ENCODE results near the gene ZSWIM1.
"Not testable (repeated sequence)": the region's sequence is repeated elsewhere in the genome, so short reads cannot be mapped to it uniquely, and the experiment has no call there.

Gene ZSWIM1

DNA sequence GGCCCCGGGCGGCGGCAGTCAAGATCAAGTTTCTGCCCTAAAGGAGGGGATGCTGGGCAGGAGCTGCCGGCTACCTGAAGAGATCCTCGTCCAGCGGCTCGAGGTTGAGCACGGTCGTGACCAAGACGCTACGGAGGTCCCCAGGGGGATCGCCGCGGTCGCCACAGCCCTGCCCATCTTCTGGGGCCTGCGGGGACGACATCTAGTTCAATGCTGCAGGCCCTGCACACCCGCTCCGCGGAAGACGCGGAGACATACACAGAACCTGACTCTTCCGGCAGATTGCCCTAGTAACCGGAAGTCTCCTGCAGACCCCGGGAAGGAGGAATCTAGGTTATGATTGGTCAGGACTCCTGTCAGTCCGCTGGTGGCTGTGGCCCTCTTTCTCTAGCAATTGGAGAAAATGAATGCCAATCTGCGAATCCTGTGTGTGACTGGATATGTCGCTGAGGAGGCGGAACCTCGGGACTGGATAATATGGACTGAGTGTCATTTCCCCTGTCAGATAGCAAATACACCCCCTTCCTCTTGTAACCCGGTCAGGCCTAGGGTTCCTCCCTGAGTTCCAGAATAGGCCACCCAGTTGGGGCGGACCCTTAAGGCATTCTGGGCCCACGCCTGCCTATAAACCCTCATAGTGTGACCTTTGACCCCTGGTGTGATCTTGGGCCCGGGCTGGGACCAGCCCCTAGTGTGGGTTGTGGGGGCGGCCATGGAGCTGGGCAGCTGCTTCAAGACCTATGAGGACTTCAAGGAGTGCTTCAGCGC is 23.7 kb upstream of the ZSWIM1 start, which contains the start of the genes ACOT8 and ZSWIM3:
Gene ACOT8, minus strand, starts transcription at position 279 of the 768 bp plus-strand sequence. Its CDS starts 77 bp downstream, at position 202.
Gene ZSWIM3, plus strand, starts transcription at position 501 of the 768 bp plus-strand sequence. Its CDS starts 212 bp downstream, at position 713.
- DNase-seq (ENCODE audit: low read depth) = peak; percentile 93

DNA sequence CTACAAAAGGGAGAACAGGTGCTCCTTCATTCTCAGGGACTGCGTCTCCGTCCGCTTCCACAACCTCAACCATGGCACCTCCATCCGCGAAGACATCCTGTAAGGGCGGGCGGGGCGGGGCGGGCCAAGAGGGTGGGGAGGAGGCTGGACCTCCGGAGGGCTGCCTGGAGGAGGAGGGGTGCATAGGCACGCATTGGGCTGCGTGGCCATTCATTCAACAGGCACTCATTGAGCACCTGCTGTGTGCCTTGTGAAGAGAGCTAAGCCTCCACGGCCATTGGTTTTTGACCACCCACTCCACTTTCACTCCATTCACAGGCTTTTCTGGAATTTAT is 23.2 kb upstream of the ZSWIM1 start:
- no peak for DNase-seq (ENCODE audit: low read depth)

DNA sequence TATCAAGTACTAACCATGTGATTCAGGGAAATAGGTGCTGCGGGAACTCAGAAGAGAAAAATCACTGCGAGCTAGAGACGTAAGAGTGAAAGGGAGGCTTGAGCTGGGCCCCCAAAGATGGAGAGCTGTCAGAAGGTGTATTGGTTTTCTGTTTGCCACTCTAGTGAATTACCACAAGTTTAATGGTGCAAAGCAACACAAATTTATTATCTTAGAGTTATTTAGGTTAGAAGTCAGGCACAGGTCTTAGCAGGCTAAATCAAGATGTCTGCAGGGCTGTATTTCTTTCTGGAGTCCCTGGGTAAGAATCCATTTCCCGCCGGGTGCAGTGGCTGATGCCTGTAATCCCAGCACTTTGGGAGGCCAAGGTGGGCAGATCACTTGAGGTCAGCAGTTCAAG is 21.1 kb upstream of the ZSWIM1 start:
- DNase-seq (ENCODE audit: low read depth) = no peak

DNA sequence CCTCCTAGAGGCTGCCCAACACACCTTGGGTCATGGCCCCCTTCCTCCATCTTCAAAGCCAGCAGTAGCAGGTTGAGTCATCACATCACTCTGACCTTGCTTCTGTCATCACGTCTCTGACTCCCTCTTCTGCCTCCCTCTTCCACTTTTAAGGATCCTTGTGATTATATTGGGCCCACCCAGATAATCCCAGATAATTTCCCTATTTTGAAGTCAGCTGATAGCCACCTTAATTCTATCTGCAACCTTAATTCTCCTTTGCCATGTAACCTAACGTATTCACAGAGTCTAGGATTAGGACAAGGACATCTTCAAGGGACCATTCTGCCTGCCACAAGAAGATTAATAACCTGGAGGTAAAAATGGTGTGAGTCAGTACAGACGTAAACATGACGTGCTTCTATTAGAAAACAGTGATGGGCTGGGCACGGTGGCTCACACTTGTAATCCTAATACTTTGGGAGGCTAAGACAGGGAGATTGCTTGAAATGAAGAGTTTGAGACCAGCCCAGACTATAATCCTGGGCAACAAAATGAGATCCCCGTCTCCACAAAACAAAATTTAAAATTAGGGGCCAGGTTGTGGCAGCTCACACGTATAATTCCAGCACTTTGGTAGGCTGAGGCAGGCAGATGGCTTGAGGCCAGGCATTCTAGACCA is 20.3 kb upstream of the ZSWIM1 start:
- DNase-seq (ENCODE audit: low read depth) = no peak

DNA sequence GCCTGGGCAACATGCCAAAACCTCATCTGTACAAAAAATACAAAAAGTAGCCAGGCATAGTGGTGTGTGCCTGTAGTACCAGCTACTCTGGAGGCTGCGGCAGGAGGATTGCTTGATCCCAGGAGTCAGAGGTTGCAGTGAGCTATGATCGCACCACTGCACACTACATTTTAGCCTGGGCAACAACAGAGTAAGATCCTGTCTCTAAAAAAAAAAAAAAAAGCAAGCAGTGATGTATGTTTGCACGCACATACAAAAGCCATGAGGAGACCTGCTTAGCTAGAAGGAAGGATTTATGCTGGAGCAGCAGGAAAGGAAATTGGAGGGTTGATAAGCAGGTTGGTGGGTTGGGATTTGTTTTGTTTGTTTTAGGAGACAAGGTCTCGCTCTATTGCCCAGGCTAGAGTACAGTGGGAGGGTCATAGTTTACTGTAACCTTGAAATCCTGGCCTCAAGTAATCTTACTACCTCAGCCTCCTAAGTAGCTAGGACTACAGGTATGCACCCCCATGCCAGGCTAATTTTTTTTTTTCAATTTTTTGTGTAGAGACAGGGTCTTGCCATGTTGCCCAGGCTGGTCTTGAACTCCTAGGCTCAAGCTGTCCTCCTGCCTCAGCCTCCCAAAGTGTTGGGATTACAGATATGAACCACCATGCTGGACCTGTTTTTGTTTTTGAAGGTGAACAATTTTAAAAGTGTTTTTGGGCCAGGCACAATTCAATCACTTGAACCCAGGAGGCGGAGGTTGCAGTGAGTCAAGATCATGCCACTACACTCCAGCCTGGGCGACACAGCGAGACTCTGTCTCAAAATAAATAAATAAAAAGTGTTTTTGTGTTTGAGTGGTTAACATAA is 19.6 kb upstream of the ZSWIM1 start:
- no peak for DNase-seq (ENCODE audit: low read depth)

DNA sequence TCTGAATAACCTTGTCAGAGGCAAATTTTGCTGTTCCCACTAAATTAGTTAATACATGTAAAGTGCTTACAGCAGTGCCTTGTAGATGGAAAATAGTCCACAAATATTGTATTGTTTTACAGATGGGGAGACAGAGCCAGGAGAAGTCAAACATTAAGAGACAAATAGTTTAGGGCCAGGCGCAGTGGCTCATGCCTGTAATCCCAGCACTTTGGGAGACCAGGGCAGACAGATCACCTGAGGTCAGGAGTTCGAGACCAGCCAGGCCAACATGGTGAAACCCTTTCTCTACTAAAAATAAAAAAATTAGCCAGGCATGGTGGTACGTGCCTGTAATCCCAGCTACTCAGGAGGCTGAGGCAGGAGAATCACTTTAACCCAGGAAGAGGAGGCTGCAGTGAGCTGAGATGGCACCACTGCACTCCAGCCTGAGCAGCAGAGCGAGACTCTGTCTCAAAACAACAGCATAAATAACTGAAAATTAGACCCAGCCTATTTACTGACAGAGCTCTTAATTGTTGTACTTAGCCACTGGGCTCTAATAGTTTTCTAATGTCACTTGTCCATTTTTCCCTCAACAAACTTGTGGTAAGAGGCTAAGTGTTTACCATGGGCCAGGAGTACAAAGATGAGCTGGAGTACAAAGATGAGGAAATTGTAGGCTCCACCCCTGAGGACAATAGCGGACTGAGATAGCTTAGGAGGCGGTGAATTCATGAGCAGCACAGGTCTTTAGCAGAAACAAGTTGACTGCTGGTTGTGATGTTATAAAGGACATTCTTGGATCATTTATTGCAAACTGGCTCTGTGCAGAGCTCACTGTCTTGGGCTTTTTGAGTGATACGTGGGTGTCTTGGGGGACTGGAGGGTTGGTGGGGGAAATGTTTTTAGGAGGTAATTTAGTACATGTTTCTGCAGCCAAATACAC is 17.2 kb upstream of the ZSWIM1 start:
- no peak for DNase-seq (ENCODE audit: low read depth)

DNA sequence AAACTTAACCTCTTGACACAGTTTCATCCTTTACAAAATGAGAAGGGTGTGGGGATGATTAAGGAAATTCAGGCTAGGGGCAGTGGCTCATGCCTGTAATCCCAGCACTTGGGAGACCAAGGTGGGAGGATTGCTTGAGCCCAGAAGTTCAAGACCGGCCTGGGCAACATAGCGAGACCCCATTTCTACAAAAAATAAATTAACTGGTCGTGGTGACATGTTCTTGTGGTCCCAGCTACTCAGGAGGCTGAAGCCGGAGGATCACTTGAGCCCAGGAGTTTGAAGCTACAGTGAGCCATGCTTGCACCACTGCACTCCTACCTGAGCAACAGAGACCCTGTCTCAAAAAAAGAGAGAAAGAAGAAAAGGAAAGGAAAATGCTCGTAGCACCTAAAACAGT is 14.6 kb upstream of the ZSWIM1 start:
- DNase-seq (ENCODE audit: low read depth) = no peak

DNA sequence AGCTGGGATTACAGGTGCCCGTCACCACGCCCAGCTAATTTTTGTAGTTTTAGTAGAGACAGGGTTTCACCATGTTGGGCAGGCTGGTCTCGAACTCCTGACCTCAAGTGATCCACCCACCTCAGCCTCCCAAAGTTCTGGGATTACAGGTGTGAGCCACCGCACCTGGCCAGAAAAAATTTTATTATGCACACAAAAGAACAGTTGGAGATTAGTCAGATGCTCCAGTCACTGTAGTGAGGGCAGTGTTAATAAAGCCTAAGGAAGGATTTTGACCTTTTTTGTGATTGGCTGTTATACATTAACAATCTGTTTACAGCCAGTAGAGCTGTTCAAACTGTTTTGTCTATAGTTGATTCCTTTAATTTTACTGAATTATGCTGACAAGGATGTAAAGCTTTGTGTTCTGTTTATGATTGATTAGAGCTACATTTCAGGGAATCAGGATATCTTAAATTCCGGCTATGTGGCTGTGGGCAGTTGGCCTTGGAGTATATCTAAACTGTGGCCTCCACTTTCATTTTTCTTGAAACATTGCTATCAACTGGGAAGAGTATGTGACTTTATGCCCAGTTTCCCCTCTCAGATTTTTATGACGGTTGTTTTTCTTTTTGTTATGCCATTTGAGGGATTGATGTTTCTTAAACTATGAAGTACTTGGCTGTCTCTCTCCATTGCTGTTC is 13.8 kb upstream of the ZSWIM1 start:
- no peak for DNase-seq (ENCODE audit: low read depth)

DNA sequence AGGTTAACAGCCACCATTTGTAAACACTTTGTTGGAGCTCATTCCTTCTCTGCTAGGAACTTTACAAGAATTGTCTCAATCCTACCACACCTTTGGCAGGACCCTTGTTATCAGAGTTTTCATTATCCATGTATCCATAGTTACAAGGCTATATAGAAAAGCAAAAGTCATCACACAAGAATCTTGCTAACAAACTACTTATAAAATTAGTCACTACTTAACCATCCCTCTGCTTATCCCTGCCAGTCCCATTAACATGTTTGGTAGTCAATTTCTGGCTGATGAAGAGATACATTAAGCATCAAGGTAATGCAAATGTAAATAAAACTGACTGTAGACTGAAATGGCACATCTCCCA is 13.2 kb upstream of the ZSWIM1 start:
- DNase-seq (ENCODE audit: low read depth) = no peak

DNA sequence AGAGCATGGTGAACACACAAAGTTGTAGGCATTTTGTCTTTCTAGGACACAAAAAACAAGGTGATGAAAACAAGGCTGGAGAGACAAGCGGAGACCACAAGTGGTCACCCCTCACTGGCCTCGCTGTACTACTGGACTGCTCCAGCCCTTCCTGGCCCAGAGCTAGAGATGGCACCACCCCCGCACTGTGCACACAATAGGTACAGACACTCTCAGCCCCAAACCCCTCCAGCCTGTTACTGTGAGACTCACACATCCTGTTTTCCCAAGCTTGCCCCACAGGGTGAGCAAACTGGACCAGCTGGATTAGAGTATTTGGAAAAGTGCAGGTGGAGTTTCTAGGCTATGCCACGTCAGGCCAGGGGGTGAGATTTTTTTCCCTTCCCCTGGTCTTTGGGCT is 8.4 kb upstream of the ZSWIM1 start:
- no peak for DNase-seq (ENCODE audit: low read depth)

DNA sequence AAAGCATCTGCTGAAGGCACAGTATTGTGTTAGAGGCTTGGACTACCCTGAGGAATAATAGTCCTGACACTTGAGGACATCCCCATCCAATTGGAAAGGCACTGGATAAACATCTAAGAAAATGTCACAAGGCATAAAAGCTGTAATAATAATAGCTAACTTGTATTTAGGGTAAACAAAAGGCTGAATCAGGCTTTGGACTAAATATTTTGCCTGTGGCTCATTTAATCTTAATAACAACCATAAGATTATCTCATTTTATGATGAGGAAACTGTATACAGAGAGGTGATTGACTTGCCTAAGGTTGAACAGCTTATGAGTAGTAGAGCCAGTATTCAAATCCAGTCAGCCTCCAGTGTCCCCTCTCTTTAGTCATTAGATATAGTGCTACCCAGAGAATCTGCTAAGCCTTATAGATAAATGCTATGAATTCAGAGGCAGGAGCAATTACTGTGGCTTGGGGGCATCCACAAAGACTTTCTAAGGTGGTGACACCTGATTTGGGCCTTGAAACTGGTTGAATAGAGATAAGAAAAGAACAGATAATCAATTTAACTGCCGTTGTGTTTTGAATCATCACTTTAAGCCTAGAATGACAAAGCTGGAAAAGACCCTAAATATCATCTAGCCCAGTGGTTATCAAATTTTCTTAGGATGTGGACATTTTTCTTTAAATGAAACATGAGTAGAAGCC is 7.5 kb upstream of the ZSWIM1 start:
- no peak for DNase-seq (ENCODE audit: low read depth)

DNA sequence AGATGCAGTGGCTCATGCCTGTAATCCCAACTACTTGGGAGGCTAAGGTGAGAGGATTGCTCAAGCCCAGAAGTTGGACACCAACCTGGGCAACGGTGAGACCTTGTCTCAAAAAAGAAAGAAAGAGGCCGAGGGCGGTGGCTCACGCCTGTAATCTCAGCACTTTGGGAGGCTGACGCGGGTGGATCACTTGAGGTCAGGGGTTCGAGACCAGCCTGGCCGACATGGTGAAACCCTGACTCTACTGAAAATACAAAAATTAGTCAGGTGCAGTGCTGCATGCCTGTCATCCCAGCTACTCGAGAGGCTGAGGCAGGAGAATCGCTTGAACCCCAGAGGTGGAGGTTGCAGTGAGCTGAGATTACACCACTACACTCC is 6.9 kb upstream of the ZSWIM1 start:
- not testable (repeated sequence) for DNase-seq (ENCODE audit: low read depth)

DNA sequence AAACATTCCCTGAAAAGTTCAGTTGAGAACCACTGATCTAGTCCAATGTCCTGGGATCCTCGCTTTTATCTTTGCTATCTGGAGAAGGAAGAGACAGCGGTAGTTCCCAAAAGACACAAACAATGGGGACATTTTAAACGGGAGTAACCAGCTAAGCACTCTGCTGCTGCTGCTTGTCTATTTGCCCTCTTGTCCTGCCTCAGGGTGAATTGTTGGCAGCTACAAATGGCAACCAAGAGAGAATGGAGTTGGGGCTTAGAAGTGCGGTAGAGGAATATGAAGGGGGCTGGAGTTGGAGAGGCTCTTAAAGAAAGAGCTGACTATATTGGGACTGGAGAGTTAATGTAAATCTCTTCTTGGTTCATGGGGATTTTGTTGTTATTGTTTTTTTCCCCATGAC is 6.5 kb upstream of the ZSWIM1 start:
- DNase-seq (ENCODE audit: low read depth) = no peak

DNA sequence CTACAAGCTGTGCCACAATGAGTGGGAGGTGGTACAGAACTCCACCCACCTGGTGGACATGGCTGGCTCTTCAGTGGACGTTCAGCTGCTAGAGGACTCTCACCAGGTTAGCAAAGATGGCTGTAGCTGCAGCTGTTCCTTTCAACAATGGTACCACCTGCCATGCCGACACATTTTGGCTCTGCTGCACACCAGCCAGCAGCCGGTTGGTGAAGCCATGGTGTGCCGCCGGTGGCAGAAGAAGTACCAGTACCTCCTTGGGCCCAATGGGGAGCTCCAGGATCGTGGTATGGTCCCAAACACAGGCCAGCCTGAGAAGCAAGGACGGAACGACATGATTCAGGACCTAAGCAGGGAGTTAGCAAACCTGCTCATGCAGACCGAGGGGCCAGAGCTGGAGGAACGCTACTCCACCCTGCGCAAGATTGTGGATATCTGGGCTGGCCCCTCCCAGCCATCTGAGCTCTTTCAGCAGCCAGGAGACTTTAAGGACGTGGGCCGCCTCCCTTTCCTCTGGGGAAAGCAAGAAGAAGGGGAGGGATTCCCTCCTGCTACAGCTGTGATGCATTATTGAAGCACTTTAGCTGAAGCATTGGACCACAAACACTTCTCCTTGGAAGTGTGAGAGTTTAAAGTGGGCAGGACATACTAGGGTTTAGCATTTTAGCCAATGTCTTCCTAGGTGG is 2.8 kb upstream of the ZSWIM1 start:
- DNase-seq (ENCODE audit: low read depth) = no peak

DNA sequence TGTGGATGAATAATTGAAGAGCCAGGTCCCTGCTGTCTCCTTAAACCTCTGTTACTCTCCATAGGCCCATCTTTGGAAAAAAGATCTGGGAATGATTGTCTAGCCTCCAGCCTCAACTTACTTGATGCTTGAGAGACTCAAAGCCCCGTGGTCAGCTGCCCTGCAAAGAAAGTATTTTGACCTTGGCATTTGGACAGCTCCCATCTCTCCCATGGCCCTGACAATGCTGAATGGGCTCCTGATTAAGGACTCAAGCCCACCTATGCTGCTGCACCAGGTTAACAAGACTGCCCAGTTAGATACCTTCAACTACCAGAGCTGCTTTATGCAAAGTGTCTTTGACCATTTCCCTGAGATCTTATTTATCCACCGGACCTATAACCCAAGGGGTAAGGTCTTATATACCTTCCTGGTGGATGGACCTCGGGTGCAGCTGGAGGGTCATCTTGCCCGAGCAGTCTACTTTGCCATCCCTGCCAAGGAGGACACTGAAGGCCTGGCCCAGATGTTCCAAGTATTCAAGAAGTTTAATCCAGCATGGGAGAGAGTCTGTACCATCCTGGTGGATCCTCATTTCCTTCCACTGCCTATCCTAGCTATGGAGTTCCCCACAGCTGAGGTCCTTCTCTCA is 1.6 kb downstream of the ZSWIM1 start:
- DNase-seq (ENCODE audit: low read depth) = no peak

DNA sequence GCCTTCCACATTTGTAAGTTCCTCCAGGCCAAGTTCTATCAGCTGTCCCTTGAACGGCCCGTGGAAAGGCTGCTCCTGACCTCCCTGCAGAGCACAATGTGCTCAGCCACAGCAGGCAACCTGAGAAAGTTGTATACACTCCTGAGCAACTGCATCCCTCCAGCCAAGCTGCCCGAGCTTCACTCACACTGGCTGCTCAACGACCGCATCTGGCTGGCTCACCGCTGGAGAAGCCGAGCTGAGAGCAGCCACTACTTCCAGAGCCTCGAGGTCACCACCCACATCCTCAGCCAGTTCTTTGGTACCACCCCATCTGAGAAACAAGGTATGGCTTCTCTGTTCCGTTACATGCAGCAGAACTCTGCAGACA is 2.1 kb downstream of the ZSWIM1 start:
- no peak for DNase-seq (ENCODE audit: low read depth)

DNA sequence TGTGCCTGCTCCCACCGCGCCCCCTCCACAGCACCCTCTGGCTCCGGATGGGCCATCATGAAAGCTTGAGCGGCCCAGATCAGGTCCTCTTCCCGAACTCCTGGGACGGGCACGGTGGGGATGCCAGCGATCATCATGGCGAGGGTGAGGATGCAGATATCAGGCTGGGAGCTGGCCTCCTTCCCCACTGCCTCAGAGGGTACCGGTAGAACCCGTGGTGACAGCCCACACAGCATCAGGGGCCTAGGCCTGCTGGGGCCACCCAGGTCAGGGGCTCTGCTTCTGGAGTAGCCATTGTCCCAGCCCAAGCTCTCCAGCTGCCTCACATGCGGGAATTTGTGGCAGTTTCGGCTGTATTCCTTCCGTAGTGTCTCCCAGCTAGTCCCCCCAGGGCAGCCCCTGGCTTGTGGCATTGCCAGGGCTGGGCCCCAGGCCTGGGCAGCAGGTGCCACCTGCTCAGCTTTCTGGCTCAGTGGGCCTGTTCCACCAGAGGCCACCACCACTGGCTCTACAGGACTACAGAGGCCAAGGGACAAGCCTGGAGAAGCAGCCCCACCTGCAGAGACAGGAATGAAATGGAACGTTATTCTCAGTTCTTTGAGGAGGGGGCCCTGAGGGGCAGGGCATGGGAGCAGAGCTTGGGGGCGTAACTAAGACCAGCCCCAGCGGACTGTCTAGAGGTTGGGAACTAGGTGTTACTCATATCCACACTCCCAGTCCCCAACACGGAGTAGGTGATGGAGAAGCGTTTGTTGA is 5.7 kb downstream of the ZSWIM1 start:
- DNase-seq (ENCODE audit: low read depth) = no peak

DNA sequence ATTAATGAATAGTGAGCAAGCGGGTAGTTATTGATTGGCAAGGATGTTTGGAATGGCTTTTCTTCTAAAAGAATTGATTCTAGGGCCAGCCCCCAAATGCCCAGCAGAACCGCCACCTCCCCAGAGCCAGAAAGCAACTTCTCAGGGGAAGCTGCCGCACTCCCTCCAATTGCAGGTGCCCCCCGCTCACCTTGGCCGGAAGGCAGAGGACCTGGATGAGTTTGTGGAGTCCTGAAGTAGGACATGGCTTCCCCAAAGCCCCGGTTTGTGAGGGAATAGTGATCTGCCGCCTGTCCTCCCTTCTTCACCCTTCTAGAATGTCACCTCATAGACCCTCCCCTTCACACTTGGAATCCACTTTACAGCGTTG is 6.3 kb downstream of the ZSWIM1 start, which contains the start of gene SPATA25:
Gene SPATA25, minus strand, starts transcription at position 277 of the 370 bp plus-strand sequence. Its CDS starts 32 bp downstream, at position 245.
- no peak for DNase-seq (ENCODE audit: low read depth)

DNA sequence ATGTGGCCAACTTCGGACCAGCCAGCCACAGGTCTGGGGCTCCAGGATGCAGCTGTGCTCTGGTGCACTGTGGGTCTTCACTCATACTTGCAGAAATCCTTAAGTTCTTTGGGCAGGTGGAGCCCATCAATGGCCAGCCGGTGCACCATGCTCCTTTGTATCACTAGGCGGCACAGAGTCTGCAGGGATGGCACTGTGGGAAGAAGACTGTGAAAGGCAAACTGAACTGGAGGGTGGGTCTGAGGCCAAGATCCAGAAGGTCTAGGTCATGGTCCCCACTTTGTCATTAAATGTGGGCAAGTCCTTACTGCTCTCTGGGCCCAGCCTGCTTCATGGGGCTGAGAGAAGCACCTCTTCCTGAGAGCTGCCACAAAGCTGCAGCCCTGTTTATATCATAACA is 7.7 kb downstream of the ZSWIM1 start:
- no peak for DNase-seq (ENCODE audit: low read depth)

All from activated gamma-delta T cell treated with anti-CD3 and anti-CD28 coated beads, Interleukin-2, amount 50 U/mL, for 16 hours (primary cell).